ENCODE measurements around the gene MLF2.

Gene MLF2

DNA sequence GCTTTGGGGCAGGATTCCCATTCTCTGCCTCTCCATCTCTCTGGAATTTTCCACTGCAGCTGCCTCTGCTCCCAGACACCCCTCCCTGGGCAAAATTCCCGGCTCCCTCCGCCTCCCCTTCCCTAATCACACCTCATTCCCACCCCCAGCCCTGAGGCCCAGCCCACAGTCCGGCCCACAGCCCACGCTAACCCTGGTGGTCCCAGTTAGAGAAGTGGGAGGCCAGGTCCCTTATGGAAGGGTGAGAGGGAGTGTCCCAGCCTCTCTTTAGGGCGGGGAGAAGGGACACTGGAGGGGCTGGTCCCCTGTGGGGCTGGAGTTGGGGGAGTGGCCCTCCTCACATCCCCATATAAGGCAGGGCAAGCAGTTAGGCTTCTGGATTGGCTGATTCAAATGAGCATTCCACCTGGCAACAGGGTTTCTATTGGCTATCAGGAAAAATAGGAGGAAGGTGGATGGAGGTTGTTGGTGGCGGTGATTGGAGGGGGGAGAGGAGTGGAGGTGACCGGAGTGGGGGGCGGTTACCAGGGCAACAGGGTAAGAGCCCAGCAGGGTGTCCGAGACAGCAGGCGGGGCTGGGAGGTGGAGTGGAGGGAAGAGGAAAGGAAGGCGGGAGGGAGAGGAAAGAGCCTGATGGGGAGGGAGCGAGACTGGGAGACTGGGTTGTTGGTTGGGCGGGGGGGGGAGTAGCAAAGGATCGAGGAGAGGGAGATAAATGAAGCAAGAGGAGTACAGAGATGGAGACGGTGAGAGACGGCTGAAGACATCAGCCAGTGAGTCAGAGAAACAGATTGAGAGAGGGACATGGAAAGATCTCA is 11.3 kb upstream of the MLF2 start:
- no peak; the same call in 1 of the 2 replicates for TF ChIP-seq TCF4 (CRISPR knock-in tag; IDR thresholded peaks at IDR 0.05; ENCODE audit: borderline replicate concordance)
- peak; percentile 74; the same call in 1 of the 2 replicates for TF ChIP-seq PATZ1 (CRISPR knock-in tag; IDR thresholded peaks at IDR 0.05; ENCODE audit: borderline replicate concordance)
- peak; percentile 85 for ATAC-seq

DNA sequence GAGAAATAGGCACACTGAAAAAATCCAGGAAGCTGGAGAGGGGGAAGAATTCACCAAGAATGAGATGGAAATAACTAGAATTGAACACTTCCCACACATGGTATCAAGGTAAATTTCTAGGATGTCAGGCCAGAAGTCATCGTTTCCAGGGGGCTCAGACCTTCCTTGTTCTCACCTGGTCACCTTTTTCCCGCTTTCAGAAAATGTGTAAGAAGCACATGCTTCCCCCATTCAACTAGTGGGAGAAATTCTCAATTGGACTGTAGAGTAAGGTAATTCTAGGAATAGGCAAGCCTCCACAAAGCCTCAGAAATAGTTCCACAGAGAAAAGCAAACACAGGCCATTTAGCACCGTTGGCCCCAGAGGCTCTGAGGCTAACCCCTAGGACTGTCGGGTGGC is 10.4 kb upstream of the MLF2 start:
- ATAC-seq: no peak

DNA sequence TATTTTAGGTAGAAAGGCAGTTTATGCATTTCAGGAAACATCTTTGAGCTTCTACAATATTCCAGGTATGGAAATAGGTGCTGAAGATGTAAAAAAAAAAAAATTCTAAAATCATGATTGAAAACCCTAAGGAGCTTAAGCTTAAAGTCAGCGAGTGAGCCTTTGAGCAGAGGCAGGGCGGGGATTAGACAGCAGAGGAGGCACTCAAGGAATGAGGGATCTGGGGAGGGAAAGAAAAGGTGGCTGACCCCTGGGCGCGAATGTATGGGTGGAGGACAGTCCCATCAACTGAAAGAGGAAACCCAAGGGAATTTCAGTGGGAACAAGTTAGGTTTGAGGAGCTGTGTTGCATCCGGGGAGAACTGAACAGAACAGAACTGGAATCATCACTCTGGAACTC is 6.8 kb upstream of the MLF2 start:
- no peak for ATAC-seq
- TF ChIP-seq GLIS3 (CRISPR knock-in tag; IDR thresholded peaks at IDR 0.05): no peak
- no peak for TF ChIP-seq PPARA (CRISPR knock-in tag; IDR thresholded peaks at IDR 0.05; ENCODE audit: borderline replicate concordance)
- no peak for TF ChIP-seq TSHZ2 (CRISPR knock-in tag; IDR thresholded peaks at IDR 0.05)
- no peak for TF ChIP-seq ZFP3 (CRISPR knock-in tag; IDR thresholded peaks at IDR 0.05)
- no peak for TF ChIP-seq POU6F1 (CRISPR knock-in tag; IDR thresholded peaks at IDR 0.05; ENCODE audit: borderline replicate concordance, low read depth)
- TF ChIP-seq ARNTL (CRISPR knock-in tag; IDR thresholded peaks at IDR 0.05; ENCODE audit: borderline replicate concordance, low read depth): no peak
- no peak for TF ChIP-seq ISL1 (CRISPR knock-in tag; IDR thresholded peaks at IDR 0.05)
- no peak for TF ChIP-seq ESRRG (CRISPR knock-in tag; IDR thresholded peaks at IDR 0.05)
- TF ChIP-seq ZC3H10 (CRISPR knock-in tag; IDR thresholded peaks at IDR 0.05): no peak
- TF ChIP-seq CSRNP3 (CRISPR knock-in tag; IDR thresholded peaks at IDR 0.05): no peak
- no peak for TF ChIP-seq BACH2 (CRISPR knock-in tag; IDR thresholded peaks at IDR 0.05; ENCODE audit: borderline replicate concordance)
- no peak for TF ChIP-seq PATZ1 (CRISPR knock-in tag; IDR thresholded peaks at IDR 0.05; ENCODE audit: borderline replicate concordance)
- TF ChIP-seq, protein P1, sequence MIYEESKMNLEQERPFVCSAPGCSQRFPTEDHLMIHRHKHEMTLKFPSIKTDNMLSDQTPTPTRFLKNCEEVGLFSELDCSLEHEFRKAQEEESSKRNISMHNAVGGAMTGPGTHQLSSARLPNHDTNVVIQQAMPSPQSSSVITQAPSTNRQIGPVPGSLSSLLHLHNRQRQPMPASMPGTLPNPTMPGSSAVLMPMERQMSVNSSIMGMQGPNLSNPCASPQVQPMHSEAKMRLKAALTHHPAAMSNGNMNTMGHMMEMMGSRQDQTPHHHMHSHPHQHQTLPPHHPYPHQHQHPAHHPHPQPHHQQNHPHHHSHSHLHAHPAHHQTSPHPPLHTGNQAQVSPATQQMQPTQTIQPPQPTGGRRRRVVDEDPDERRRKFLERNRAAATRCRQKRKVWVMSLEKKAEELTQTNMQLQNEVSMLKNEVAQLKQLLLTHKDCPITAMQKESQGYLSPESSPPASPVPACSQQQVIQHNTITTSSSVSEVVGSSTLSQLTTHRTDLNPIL (CRISPR knock-in tag; IDR thresholded peaks at IDR 0.05; ENCODE audit: low read depth): no peak
- TF ChIP-seq ZNF565 (CRISPR knock-in tag; conservative IDR thresholded peaks at IDR 0.05; ENCODE audit: low read depth): no peak
- no peak for TF ChIP-seq ZNF70 (CRISPR knock-in tag; IDR thresholded peaks at IDR 0.05)

More for the DNA sequence above, 10.4 kb upstream of the MLF2 start:
- TF ChIP-seq BACH2 (CRISPR knock-in tag; IDR thresholded peaks at IDR 0.05; ENCODE audit: borderline replicate concordance): no peak
- TF ChIP-seq ZFP3 (CRISPR knock-in tag; IDR thresholded peaks at IDR 0.05): no peak
- TF ChIP-seq, protein P1 (CRISPR knock-in tag; IDR thresholded peaks at IDR 0.05; ENCODE audit: low read depth): no peak
- TF ChIP-seq ZNF70 (CRISPR knock-in tag; IDR thresholded peaks at IDR 0.05): no peak
- TF ChIP-seq PPARA (CRISPR knock-in tag; IDR thresholded peaks at IDR 0.05; ENCODE audit: borderline replicate concordance): no peak
- no peak for TF ChIP-seq SNAI2 (CRISPR knock-in tag; IDR thresholded peaks at IDR 0.05)
- TF ChIP-seq ESRRG (CRISPR knock-in tag; IDR thresholded peaks at IDR 0.05): no peak
- TF ChIP-seq RARB (CRISPR knock-in tag; IDR thresholded peaks at IDR 0.05): no peak
- TF ChIP-seq CSDC2 (CRISPR knock-in tag; IDR thresholded peaks at IDR 0.05): no peak
- no peak for TF ChIP-seq POU6F1 (CRISPR knock-in tag; IDR thresholded peaks at IDR 0.05; ENCODE audit: borderline replicate concordance, low read depth)
- TF ChIP-seq ZFP30 (CRISPR knock-in tag; IDR thresholded peaks at IDR 0.05): no peak
- TF ChIP-seq TCF4 (CRISPR knock-in tag; IDR thresholded peaks at IDR 0.05; ENCODE audit: borderline replicate concordance): no peak
